Measurements from ENCODE around the gene CDC42BPG.
"Not testable (repeated sequence)": the region's sequence is repeated elsewhere in the genome, so short reads cannot be mapped to it uniquely, and the experiment has no call there.

The CDC42BPG gene

GRCh38 chr11:64835616-64836447, 8.6 kb downstream of the CDC42BPG start:
- DNase-seq (ENCODE audit: low read depth) = no peak

- DNase-seq (ENCODE audit: low read depth) = no peak
Measured at GRCh38 chr11:64834723-64835615, 9.5 kb downstream of the CDC42BPG start.

DNA sequence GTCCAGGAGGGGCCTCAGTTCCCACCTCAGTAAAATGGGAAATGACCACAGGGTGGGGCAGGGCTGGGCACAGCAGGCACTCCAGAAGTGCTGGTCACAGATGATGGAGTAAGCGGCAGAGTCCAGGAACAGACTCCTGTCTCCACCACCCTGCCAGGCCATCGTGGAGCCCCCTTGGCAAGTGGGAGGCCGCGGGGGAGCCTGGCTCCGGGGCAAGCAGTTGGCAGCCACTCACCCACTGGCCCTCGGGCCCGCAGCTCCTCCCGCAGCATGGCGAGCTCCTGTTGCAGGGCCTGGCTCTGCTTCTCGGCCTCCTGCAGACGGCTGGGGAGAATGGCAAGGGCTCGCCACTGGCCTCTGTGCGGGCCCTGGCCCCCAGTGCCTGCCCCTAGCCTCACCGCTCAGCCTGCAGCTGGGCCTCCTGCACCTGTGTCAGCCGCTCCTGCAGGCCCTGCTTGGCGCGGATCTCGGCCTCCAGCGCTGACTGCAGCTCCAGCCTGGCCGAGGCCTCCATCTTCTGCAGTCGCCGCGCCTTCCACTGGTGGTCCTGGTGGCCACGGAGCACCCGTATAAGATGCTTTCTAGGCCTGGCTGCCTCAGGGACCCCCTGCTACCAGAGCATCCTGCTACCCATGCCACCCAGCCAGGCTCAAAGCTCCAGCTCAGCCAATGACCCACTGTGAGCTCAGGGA, 10.3 kb downstream of the CDC42BPG start:
- DNase-seq (ENCODE audit: low read depth) = no peak

DNA sequence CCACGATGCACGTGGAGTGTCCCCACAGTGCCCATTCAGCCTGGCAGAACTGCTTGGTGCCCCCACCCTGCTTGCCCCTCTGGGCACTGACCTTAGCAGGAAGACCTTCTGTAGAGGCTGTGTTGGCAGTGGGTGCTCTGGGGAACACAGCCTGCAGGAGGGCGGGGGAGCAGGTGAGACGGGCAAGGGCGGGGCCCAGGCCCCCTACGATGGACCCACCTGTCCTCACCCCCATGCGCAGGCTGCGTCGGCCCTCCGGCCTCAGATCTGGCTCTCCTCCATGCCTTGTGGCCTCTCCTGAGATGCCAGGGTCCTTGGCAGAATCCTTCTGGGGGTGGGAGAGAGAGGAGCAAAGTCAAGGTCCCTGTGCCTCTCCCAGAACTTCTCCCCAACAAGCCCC, 10.9 kb downstream of the CDC42BPG start:
- DNase-seq (ENCODE audit: low read depth) = no peak

- DNase-seq (ENCODE audit: low read depth) = no peak
Measured at GRCh38 chr11:64833198-64833502, 11.3 kb downstream of the CDC42BPG start.

DNA sequence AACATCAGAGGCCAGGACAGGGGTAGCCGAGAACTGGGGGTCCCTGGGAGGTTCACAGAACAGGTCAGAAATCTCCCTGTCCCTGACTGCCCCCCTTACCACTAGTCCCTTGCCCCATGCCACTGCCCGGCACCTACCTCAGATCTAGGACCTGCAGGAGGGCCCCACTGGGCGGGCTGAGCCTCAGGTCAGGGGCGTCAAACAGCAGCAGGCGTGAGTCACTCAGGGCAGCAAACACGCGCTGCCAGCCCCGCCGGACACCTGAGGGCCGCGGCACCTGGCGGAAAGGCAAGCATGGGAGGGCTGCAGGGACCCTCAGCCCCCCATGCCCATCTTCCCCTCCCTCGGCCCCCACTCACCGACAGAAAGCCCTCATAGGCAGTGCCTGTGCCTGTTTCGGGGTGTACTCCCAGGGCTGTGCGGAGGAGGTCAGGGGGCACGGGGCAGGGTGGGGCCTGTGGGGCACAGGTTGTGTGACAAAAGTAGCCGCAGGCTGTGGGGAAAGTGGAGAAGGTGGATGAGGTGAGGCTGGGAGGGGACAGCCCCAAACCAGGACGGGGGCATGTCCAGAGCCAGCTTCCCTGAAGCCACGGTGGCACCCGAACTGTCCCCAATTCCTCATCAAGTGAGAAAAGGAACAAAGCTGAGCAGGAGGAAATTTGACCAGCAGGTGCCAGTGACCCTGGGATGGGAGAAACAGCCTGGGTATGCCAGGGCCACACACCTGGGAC, 11.8 kb downstream of the CDC42BPG start:
- no peak for DNase-seq (ENCODE audit: low read depth)

GRCh38 chr11:64831411-64831891, 13.0 kb downstream of the CDC42BPG start:
- no peak for DNase-seq (ENCODE audit: low read depth)

- no peak for DNase-seq (ENCODE audit: low read depth)
Measured at GRCh38 chr11:64829536-64830251, 14.8 kb downstream of the CDC42BPG start.

GRCh38 chr11:64827451-64827839, 17.0 kb downstream of the CDC42BPG start:
- DNase-seq (ENCODE audit: low read depth) = no peak

DNA sequence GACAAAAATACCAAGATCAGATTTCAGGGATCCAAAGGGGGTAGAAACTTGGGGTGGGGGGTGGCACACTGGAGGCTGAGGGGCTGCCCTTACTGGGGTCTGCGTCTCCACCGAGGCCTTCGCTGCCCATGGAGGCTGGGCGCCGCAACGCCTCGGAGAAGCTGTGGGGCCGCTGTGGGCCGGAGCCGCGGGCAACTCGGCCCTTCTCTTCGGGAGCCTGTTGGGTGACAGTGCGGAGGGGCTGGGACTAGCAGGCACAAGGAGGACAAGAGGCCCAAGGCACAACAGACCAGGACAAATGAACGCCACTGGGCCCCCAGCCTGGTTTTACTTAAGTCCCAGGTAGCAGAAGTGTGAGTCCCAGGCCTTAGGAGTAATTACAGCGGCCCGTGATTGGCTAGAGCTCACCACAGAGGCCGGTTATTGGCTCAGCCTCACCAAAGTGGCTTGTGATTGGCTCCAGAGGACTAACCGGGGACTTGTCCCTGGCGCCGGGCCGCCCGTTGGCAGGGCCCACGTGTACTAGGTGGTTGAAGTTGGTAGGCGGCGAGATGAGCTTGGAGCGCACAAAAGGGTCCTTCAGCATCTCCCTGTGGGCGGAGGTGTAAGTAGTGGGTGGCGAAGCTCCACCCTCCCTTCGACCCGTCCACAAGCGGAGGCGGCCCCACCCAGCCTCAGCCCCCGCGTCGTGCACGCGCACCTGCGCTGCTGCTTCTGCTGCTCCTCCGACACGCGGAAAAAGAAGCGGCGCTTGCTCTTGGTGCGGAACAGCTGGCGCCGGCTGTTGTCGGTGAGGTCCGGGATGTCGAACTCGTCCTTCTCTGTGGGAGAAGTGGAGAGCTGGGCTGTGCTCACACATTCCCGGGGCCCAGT, 17.6 kb downstream of the CDC42BPG start:
- DNase-seq (ENCODE audit: low read depth) = no peak

- no peak for DNase-seq (ENCODE audit: low read depth)
Measured at GRCh38 chr11:64826062-64826461, 18.4 kb downstream of the CDC42BPG start.

- DNase-seq (ENCODE audit: low read depth) = no peak
Measured at GRCh38 chr11:64823568-64824119, 20.8 kb downstream of the CDC42BPG start.

DNA sequence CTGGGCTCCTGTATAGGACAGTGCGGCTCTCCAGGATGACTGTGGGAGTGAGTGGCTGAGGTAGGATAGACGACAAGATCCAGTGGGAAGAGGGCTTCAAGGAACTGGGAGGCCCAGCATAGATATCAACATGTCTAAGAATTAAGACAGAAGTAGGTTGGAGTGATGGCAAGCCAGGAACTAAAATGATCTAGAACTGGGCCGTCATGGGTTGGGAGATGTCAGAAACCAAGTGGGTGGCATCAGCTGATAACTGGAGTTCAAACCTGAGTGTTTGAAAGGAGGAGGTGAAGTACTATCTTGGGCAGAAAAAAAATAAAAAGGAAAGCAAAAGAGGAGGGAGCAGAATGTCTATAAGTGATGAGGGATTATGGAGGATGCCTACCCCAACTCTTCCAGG, 27.0 kb downstream of the CDC42BPG start:
- DNase-seq (ENCODE audit: low read depth) = no peak

GRCh38 chr11:64815433-64815832, 29.0 kb downstream of the CDC42BPG start:
- not testable (repeated sequence) for DNase-seq (ENCODE audit: low read depth)

DNA sequence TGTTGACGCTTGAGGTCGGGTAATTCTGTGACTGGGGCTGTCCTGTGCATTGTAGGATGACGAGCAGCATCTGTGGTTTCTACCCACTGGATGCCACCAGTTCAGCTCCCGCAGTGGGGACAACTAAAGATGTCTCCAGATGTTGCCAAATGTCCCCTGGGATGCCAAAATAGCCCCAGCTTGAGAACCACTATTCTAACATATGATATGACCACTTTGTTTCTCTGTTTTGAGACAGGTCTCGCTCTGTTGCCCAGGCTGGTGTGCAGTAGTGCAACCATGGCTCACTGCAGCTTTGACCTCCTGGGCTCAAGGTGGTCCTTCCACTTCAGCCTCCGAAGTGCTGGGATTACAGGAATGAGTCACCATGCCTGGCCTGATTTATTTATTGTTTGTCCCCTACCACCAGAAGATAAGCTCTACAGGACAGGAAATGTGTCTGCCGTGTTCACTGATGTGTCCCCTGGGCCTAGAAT, 29.7 kb downstream of the CDC42BPG start:
- DNase-seq (ENCODE audit: low read depth) = no peak

GRCh38 chr11:64813826-64814225, 30.6 kb downstream of the CDC42BPG start:
- DNase-seq (ENCODE audit: low read depth) = no peak

DNA sequence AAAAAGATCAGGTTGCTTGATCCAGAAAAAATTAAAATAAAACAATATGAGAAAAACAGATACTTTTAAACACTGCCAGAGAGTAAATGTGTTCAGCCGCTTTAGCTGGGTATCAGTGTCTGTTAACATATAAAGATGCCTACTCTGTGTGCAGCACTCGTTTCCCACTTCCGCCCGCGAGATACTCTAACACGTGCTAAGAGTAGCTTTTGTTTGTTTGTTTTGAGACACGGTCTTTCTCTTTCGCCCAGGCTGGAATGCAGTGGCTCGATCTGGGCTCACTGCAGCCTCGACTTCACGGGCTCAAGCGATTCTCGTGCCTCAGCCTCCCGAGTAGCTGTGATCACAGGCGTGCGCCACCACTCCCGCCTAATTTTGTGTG, 33.6 kb downstream of the CDC42BPG start:
- DNase-seq (ENCODE audit: low read depth) = no peak

GRCh38 chr11:64810271-64810890, 34.1 kb downstream of the CDC42BPG start, which contains the start of gene MEN1:
Gene MEN1 (minus strand): TSS chr11:64810551. CDS start chr11:64810109, 442 bp downstream.
- peak; percentile 90 for DNase-seq (ENCODE audit: low read depth)

- no peak for DNase-seq (ENCODE audit: low read depth)
Measured at GRCh38 chr11:64809781-64810241, 34.6 kb downstream of the CDC42BPG start.

Data from fibroblast of the conjunctiva (primary cell).